GM19455 (cell line): ENCODE results near the gene DRGX.

Source experiments
- ATAC-seq: cut with Tn5 transposase; IDR thresholded peaks from one replicate; pipeline ENCODE4 v1.9.1; 2021; ENCODE audit not compliant: unreplicated experiment

Gene DRGX

DNA sequence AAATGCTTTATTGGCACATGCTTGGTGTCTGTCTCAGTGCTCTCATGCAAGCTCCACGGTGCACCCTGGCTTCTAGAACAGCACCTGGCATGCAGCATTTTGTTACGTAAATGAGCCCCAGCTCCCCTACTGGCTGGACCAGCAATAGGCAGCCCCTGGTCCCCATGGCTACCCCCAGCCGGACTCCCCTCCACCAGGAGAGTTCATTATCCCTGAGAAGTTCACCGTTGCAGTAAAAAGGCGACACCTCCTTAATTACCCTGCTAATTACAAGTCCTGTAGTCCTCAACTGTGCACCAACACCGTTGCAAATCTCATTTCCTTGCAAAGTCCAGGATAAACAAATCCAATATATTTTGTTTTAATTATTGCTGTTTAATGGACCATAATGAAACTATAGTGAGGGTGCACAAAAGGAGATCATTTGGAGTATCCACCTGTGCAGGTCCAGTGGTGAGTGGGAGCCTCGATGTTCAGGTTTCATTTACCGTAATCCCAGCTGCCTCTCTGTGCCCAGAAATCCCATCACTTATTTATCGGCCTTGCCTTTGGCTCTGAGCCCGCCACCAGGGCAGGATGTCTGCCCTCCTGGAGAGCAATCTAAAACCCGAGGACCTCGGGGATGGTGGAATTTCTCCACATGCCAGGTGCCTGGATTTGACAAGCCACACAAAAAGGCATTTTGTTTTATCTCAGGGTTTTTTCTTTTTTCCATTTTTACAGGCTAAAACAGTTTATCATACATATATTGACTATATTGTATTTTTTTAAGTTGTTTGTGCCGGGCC lies 12.8 kb upstream of the DRGX start:
- ATAC-seq: no peak

DNA sequence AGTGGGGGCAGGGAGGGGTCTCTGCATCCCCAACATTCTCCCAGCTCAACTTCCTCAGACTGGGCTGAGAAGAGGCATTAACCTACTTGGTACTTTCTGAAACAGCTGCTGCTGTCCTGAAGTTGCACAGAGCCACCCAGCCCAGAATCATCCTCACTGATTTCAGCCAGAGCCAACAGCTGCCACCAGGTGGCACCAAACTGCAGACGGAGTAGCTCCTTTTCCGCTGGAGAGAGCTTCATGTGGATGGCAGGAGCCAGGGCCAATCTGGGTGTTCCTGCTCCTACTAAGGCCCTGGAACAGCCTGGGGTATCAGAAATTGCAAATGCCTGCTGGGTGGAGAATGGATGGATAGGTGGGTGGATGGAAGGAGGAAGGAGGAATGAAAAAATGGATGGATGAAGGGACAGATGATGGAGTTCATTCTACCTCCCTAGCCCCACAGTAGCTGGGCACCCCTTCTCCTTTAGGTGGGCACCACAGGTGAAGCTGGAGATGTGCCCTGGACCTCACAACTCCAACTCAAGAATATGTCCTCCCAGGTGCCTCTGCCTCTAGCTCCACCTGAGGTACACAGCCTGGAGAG lies 11.8 kb upstream of the DRGX start:
- ATAC-seq: peak; percentile 79

DNA sequence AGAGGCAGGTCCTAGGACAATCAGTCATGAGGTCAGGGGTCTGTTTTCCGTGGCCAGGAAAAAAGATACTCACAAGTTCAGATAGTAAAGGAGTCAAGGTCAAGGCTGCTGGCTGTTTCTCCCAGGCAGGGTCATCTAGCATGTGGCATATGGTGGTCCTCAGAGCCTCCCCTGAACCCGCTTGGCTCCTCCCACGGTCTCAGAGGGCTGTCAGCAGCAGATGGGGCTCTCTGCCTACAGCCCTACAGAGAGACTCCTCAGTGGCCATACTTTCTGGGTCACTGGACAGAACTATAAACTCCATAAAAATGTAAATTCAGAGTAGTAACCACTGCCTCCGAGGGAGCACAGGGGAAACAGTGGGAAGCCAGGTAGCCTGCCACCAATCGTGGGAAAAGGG lies 11.3 kb upstream of the DRGX start:
- ATAC-seq: no peak

DNA sequence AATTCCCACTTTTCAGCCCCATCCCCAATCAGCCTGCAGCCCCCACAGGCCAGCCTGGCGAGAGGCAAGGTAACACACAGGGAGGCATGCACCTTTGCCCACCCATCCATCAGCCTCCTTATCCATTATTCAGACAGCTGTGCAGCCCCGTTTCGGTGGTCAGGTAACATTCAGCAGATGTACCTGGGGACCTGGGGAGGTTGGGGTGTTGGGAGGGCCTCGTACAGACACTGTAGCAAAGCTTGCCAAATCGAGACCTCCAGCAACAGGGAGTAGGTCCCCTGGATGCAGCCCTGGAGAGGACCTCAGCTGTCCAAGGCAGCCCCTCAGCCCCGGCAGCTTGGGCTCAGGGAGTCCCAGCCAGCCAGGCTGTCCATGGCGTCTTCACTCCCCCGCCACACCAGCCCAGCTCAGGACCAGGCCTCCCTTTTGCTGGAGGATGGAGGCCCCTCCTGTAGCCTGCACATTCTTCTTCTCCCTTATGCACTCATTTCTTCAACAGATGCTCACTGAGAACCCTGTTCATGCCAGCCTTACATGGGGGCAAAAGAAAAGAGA lies 8.5 kb upstream of the DRGX start:
- ATAC-seq: no peak

DNA sequence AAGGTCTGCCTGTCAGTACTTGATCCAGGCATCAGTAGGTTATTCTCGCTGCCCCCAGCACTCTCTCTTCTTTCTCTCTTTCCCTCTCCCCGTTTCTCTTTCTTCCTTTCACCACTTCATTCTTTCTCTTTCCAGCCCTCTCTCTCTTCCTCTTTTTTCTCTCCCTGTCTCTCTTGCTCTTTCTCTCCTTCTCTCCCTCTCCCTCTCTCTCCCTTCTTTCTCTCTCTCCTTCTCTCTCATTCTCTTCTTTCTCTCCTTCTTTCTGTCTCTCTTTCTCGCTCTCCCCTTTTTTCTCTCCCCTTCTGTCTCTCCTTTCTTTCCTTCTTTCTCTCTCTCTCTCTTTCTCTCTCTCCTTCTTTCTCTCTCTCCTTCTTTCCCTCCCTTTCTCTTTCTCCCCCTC lies 7.5 kb upstream of the DRGX start:
- no peak for ATAC-seq

DNA sequence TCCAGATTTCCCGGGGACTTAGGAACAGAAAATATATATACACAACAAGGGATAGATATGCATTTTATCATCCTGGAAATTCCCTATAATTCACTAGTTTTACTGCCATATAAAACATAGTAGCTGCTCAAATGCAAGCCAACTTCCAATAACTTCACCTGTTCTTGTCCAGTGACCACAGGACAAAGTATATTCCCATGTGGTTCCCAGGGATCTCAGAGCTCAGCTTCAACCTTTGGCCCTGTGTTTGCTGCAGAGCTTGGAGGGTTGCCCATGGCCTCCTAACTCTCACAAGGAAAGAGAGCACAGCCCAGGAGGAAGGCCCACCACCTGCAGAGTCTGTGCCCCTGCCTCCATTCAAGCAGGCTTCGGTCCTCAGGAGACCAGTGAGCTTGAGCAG lies 4.5 kb upstream of the DRGX start:
- ATAC-seq: no peak

DNA sequence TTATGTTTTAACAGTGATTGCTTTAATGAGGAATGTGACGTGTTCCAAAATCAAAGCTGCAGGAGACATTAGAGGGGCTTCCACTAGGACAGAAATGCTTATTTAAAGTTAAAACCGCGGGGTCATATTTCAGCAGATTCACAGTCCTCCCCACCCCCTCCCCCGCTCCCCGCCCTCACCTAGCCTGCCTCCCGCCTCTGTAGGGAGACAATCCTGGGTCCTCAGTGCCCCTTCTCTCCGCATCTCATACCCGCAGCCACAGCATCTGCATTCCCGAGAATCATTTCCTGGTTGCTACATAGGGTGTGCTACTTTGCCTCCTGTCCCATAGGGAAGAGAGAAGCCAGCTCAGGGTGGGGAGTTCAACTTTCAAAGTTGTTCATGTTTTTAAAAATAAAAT lies 3.1 kb upstream of the DRGX start:
- no peak for ATAC-seq

DNA sequence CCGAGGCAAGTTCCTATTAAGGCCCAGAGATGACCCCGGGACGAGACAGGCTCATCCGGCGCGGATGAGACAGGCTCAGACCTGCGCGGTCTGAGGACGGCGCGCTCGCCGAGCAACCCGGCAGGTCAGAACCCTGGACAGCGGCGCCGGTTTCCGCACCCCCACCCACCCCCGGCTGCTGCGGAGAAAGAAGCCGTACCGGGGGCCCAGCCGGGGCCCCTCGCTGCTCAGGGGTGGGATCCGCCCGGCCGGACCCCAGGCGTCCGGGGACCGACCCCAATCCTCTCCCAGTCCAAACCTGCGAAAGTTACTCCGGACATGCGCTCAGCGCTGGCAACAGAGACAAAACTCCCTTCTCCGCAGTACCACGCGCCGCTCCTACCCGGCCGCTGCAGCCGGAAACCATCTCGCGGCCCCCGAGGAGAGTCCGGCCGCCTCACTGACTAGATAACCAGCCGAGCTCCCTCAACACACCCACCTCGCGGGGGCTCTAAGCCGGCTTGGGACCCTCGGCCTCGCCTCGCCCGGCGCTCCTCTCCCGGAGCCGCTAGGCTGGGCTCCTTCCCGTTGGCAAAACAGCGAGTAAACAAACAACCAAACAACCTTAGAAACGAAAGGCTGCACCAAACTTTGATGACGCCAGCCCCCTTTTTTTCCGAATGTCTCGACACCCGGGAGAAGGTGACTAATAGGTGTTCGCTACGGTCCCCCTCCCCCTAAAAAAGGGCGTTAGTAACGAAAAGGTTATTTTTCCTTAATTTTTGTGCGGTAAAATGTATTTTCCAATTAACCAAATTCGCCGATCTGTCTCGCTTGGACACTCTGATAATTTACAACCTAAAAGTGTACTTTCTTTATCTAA lies 2.3 kb upstream of the DRGX start:
- ATAC-seq: no peak

DNA sequence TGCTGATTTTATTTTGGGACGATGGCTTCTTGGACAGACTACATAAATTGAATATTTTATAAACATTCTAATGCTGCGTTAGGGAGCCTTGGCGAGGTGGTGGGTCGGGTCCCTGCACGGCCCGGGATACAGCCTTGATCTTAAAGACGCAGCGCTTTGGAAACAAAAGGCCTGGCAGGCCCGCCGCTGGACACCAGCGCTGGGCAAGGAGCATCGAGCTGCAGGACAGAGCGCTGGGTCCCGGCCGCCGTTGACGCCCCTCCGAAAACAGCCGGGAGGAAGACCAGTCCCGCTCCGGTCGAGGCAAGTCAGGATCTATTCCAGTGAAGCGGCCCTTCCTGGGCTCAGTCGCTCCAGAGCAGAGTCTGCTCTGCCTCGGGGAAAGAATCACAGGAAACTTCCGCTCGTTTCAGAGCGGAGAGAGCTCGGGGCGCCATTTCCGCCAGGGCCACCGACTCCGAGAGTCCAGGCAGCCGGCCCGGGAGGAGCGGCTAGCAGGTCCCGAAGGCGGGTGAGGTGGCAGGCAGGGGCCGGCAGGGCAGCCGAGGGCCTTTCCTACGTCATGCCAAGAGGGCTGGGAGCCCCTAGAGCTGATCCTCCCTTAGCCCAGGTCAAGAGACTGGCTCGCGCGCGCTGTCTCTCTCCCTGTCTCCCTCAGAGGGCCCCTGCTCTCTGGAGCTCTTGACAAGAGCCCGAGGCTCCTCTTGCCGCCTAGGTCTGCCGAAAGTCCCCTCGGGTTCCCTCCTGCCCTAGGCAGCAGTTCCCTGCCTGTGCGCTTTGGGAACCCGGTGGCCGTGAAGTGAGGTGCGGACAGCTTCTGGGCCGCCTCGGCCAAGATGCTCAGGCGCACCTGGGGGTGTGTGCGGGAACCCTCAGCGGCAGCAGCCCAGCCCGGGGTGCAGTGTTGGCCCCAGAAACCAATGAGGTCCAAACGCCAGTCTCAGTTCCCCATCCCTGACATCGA lies 1.4 kb upstream of the DRGX start:
- no peak for ATAC-seq

DNA sequence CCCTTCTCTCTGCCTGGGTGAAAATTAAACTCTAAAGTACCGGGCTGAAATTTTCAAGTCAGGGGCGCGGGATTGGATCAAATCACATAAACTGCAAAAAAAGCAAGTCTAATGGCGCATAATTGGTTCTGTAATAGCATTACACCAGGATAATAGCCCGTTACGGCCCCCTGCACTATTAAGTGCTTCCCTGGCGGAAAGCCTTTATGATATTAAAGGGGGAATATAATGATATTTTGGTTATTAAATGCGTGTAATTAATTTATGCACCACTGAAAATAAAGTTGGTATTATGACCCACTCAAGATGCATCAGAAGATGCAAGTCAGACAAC lies 744 bp upstream of the DRGX start:
- no peak for ATAC-seq

DNA sequence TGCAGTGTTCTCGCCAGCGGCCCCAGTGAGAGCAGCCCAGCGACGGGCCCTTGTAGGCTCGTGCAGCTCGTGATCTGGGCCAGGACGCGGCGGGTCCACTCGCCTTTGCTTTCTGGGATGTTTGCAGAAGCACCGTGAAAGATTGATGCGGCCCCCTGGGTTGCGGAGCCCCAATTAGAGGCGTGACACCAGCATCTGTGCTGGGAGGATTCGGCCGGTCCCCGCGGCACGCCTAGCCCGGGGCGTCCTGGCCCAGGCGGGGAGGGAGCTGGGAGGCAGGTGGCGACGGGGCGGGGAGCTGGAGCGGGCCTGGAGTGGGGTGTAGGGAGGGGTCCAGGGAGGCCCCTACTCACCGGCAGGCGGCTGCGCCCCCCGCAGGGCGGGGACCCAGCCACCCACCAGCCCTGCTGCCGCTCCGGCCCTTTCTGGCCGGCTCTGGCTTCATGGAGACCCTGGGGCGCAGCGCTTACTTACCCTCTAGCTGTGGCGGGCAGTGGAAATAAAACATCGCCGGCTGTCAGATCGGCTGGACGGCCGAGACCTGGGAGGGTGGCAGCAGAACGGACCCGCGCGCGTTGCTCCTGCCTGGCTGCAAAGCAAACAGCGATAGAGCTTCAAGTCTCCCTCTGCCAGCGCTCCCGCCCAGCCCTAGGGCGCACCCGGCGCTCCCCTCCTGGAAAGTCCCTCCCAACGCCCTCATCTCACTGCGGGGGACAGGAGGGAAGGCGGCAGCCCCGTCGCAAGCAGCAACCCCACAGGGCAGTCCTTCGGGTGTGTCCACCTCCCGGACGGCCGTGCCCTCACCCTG lies 752 bp downstream of the DRGX start:
- ATAC-seq: no peak

DNA sequence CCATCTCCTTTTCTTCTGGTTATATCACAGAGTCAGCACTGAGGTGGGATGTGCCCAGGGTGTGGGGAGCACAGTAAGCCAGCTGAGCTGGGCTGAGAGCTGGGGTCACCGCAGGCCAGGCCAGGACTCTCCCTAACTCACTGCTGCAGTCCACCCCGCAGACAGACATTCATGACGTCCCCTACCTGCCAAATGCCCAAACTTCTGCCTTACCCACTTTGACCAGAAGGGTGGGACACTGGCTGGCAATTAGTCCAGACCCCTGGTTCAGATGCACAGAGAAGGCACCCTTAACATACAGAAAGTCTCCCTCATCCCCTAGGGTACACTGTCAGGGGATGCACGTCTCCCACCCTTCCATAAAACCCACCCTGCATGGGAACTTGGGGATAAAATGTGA lies 2.1 kb downstream of the DRGX start:
- ATAC-seq: no peak

DNA sequence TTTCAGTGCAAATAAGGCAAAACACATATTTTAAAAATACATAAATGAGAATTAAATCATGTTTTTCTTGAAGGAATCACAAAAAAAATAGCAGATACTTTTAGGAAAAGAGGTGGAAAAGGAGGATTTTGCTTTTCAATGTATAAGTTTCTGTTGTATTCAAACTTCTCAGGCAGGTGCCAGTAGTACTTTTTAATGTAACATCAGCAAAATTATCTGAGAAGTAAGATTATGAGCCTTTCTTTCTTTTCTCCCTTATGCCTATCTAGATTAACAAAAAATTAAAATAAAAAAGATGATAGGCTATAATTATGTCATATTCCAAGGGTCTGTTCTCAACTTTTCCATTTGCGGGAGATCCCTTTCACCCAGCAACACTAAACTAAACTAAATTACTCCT lies 2.6 kb downstream of the DRGX start:
- no peak for ATAC-seq

DNA sequence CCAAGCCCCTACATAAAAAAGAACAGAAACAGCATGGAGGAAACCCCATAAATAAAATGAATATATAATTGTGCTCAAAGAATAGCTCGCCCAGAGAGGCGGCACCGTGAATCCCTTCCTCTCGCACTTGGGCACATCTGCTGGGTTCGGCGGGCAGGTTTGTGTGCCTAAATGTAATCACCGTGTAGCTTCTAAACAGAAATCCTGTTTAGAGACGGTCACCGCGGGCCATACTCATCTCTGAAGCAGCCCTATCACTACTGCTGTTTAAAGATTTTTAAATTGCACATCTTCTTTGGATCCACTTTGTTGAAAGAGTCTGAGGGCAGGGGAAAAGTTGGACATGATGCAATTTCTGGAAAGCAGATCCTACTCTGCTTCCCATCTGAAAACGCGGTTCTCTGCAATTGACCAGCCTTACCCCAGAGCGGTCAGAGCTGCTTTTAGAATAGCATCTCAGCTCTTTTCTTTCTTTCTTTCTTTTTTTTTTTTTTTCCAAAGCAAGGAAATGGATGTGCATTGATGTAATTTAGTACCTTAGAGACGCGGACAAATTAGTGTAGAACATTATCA lies 6.4 kb downstream of the DRGX start:
- no peak for ATAC-seq

DNA sequence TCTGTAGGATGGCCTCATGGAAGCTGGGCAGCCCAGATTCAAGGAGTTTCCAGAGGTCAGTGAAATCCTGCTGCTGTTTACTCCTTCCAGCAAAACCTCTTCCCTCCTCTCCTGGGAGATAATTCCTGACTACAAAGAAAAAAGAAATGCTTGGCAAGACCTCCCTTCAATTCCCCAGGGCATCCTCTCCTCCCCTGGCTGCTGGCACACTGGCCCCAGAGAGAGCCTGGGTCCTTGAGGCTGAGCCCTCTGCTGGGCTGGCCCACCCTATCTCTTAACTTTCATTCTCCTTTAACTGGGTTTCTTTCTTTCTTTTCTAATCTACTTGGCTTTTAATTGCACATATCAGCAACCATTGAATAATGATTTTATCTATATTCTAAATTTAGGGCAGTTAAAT lies 7.7 kb downstream of the DRGX start:
- ATAC-seq: no peak

DNA sequence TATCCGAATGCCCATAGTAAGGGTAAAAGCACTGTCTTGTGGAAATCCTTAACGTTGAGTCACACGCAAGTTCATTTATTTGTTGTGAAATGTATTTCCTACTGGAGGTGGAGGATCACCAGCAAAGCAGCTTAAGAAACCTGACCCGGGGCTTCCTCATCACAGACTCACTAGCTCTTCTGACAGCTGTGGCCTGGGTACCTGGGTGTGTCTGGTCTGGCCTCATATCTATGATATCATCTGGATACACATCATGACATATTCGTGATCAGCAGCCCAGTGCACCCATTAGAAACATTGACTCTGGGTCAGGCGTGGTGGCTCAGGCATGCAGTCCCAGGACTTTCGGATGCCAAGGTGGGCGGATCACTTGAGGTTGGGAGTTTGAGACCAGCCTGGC lies 8.8 kb downstream of the DRGX start:
- no peak for ATAC-seq

DNA sequence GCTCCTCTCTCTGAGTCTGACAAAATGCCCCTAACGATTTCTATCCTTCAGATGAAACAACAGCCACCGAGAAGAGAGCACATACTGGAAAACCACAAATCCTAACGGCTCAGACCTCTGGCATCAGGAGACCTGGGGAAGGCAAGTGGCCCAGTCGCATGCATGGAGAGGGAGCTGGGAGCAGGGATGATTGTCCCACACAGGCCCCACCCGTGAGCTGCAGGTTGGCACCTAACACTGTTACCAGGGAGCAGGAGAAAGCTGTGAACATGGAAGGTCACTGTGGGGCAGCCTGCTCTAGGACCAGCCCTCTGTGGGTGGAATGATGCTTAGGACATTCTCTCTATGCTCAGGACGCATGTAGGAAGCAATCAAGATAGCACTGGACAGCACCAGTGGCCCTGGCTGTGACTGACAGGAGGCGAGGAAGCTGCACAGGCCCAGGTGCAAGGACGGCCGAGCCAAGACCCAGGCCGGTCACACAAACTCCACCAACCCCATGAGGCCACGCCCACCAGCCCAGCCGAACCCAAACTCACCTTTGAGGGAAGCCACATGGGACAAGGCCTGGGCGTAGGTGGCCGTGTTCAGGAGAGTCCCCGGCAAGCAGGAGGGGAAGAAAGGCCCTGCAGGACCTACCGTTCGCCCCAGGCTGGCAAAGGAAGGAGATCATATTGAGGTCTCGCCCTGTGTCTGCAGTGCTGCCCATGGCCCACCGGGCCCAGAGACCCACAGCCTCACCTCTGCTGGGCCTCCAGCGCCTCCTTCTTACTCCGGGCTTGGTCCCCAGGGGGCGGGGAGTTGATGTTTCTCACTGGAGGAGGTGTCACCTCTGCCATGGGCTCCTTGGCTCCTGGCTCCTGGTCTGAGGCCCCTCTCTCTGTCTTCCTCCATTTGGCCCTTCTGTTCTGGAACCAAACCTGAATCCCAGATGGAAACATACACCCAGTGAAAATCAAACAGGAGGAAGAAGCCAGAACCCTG lies 9.7 kb downstream of the DRGX start:
- ATAC-seq: no peak

DNA sequence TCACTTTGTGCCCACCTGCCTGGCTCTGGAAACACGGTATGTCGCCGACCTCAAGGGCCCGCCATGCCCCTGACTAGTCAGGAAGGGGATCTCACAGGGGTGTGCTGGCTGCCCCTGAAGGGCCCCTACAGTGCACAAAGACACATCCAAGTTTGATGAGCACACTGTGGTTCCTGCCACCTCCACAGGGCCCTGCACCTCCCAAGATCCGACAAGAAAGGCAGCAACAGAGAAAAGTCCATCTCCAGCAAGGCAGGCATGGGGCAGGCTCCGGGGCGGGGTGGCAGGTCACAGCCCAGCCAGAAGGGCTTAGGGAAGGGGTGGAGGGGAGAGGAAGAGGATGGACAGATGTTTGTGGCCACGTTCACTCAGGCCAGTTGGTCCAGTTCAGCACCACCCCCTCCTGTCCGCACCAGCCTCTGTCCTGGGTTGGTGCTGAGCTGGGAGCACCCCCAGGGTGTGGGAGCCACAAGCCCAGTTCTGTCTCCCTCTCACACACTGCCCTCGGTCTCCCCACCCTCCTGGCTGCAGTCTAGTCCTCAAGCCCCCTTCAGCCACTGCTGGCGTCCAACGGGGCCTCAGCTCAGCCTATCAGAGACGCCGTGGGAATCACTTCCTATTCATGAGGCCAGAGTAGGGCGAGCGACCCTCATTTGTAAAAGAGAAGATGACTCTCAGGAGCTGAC lies 11.5 kb downstream of the DRGX start:
- no peak for ATAC-seq
